Measurements from ENCODE around the gene SORBS1.

SORBS1 gene

DNA sequence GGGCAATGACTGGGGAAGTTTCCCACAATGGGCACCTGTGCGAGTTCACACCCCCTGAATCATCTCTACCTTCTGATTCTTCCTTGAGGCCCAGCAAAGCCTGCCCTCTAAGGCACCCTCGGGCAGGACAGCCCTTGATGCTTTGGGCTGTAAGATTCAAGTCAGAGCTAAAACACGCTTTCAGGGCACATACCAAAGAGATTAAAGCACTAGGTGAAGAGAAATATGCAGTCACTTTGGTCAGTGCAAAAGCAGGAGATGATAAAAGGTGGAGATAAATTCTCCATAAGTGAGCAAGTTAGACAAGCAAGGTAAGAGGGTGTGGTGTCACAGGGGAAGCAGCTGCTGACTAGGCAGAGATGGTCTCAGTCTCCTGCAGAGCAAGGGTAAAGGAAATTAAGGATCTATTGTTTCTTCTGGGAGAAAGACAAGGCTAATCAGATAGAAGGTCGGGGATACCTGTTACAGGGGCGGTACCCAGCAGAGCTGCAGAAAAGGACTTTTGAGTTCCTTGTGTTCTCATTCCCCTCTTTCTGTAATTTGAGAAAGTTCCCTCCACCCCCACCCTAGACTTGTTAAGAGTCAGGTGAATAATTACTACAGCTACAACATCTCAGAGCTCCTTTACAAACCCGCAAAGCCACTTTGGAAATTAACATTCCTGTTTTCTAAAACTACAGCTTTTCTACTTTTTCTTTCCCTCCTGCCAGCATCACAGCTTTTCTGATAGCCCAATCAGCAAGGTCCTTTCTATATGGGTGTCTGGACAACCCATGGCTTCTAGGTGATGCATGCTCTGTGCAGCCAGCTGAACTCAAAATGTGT, 296.7 kb downstream of the SORBS1 start:
- no peak for ATAC-seq
- H3K9me3 Mint-ChIP-seq, result no peaks in the 10 kb centered on the region
- H3K4me1 Mint-ChIP-seq, result peaks cover 44% of the 10 kb centered on the region
- peaks cover 49% of the 10 kb centered on the region for H3K36me3 Mint-ChIP-seq
- peak overlapping the region; percentile 80 for H3K27ac Mint-ChIP-seq
- H3K27me3 Mint-ChIP-seq, result no peaks in the 10 kb centered on the region
- H3K4me3 Mint-ChIP-seq, result no peak overlapping the region

DNA sequence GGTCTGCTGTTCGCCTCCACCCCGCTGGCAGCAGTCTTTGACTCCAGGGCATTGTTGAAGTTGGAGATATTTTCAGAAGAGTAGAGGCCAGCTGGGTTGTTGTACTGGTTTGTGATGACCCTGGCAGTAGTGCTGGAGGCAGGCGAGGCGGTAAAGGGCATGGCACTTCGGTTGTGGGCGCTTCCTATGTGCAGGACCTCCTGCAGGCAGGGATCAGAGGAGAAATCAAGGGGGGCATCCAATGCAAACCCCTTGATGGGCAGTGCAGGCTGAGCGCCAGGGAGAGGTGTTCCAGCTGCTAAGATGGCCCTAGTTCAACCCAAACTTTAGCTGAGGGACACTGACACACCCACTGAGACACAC, 297.3 kb downstream of the SORBS1 start:
- Mint-ChIP-seq H3K4me1 (peaks cover 39% of the 10 kb centered on the region), H3K9me3 (no peaks in the 10 kb centered on the region), H3K27me3 (no peaks in the 10 kb centered on the region), H3K27ac (peak overlapping the region; percentile 80), H3K4me3 (no peak overlapping the region), H3K36me3 (peaks cover 50% of the 10 kb centered on the region)
- no peak for ATAC-seq

DNA sequence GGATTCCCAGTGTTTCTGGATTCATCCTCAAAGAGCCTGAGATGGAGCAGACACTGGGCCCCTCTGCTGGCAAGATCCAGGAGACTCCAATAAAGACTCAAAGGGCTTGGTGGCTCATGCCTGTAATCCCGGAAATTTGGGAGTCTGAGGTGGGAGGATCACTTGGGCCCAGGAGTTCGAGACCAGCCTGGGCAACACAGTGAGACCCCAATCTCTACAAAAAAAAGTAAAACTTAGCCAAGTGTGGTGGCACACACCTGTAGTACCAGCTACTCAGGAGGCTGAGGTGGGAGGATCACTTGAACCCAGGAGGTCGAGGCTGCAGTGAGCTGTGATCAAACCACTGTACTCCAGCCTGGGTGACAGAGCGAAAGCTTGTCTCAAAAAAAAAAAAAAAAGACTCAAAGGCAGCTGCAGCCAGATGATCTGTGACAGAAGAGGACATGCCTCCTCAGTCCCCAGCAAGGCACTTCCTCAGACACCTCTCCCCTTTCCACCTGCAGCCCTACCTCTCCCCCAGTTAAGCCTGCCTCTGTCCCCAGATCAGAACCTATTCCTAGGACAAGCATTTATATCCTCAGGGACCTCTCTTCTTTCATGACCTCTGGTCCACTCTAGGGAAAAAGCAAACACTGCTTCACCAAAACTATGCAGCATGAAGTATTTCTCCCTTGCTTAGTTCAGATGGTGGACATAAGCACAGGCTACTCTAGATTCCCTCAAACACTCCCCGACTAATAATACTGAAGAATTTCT, 298.2 kb downstream of the SORBS1 start:
- Mint-ChIP-seq H3K36me3 (peaks cover 52% of the 10 kb centered on the region), H3K27me3 (no peaks in the 10 kb centered on the region), H3K4me3 (no peak overlapping the region), H3K4me1 (peaks cover 32% of the 10 kb centered on the region), H3K9me3 (no peaks in the 10 kb centered on the region), H3K27ac (peak overlapping the region; percentile 80)
- ATAC-seq, result no peak

DNA sequence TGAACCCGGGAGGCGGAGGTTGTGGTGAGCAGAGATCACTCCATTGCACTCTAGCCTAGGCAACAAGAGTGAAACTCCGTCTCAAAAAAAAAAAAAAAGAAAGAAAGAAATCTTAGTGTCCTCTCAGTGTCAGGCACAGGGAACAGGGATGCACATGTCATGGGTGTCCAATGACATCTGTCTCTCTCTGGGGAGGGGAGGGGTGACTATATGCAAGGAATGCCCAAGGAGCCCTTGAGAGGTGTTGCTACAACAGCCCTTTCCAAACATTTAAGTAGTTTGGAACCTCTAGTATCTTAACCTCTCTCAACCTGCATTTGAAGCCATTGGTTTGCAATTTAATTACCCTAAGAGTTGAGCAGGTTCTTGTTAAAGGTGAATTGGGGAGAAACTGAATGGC, 299.2 kb downstream of the SORBS1 start:
- Mint-ChIP-seq H3K9me3 (peaks cover 2% of the 10 kb centered on the region), H3K36me3 (peaks cover 62% of the 10 kb centered on the region), H3K4me1 (peaks cover 30% of the 10 kb centered on the region), H3K27me3 (no peaks in the 10 kb centered on the region), H3K27ac (no peak overlapping the region), H3K4me3 (no peak overlapping the region)
- no peak for ATAC-seq

Measured in stimulated activated memory B cell treated with anti-CD40 and anti-IgM and Interleukin-4, amounts not matched to agents 10 μg/mL and 1 μg/mL and 100 μg/mL, for 72 hours (primary cell).